HEK293 (cell line): ENCODE results near the gene PDP2.

Experiments used
- BCL11A ChIP-seq: fragments of 450-650 bp; formaldehyde crosslinking; IDR thresholded peaks from 2 replicates; pipeline ENCODE4 v1.5.1; 2016; ENCODE audit warnings: low read depth, missing biosample characterization, missing genetic modification characterization
- FEZF1 ChIP-seq: fragments of 450-650 bp; formaldehyde crosslinking; IDR thresholded peaks from 2 replicates; pipeline ENCODE4 v1.5.1; 2016; ENCODE audit warnings: missing biosample characterization, missing genetic modification characterization
- HOXD13 ChIP-seq: sonication (generic); formaldehyde crosslinking; IDR thresholded peaks from 2 replicates; pipeline ENCODE4 v1.8.0; 2022; ENCODE audit warnings: missing genetic modification reagents, borderline replicate concordance
- MYNN ChIP-seq: fragments of 450-650 bp; formaldehyde crosslinking; IDR thresholded peaks from 2 replicates; pipeline ENCODE4 v1.5.1; 2016; ENCODE audit warnings: missing biosample characterization, missing genetic modification characterization, borderline replicate concordance
- SP2 ChIP-seq: fragments of 450-650 bp; formaldehyde crosslinking; IDR thresholded peaks from 2 replicates; pipeline ENCODE4 v1.5.1; 2016; ENCODE audit warnings: missing biosample characterization, missing genetic modification characterization
- ZBTB48 ChIP-seq: fragments of 450-650 bp; formaldehyde crosslinking; IDR thresholded peaks from 2 replicates; pipeline ENCODE4 v1.5.1; 2016; ENCODE audit warnings: missing biosample characterization, missing genetic modification characterization
- ZFHX2 ChIP-seq: fragments of 450-650 bp; formaldehyde crosslinking; conservative IDR thresholded peaks from 2 replicates; pipeline ENCODE4 v1.5.1; 2016; ENCODE audit warnings: missing biosample characterization, missing genetic modification characterization
- ZNF140 ChIP-seq: fragments of 450-650 bp; formaldehyde crosslinking; IDR thresholded peaks from 2 replicates; pipeline ENCODE4 v1.5.1; 2016; ENCODE audit warnings: missing biosample characterization, missing genetic modification characterization
- ZNF184 ChIP-seq: fragments of 450-650 bp; IDR thresholded peaks from 2 replicates; pipeline ENCODE4 v1.5.1; 2018; ENCODE audit warnings: missing biosample characterization, mild to moderate bottlenecking, missing genetic modification characterization
- ZNF341 ChIP-seq: fragments of 450-650 bp; formaldehyde crosslinking; IDR thresholded peaks from 2 replicates; pipeline ENCODE4; 2016; ENCODE audit warnings: low read depth, missing biosample characterization, missing genetic modification characterization
- ZNF354C ChIP-seq: fragments of 450-650 bp; formaldehyde crosslinking; IDR thresholded peaks from 2 replicates; pipeline ENCODE4 v1.5.1; 2016; ENCODE audit warnings: missing biosample characterization, missing genetic modification characterization, low read depth, borderline replicate concordance
- ZNF394 ChIP-seq: fragments of 450-650 bp; formaldehyde crosslinking; IDR thresholded peaks from 2 replicates; pipeline ENCODE4 v1.5.1; 2016; ENCODE audit warnings: missing biosample characterization, missing genetic modification characterization, mild to moderate bottlenecking, moderate library complexity, borderline replicate concordance
- ZNF544 ChIP-seq: fragments of 450-650 bp; formaldehyde crosslinking; IDR thresholded peaks from 2 replicates; pipeline ENCODE4 v1.5.0; 2017; ENCODE audit warnings: missing biosample characterization, missing genetic modification characterization
- ZNF600 ChIP-seq: fragments of 450-650 bp; formaldehyde crosslinking; IDR thresholded peaks from 2 replicates; pipeline ENCODE4 v1.5.1; 2016; ENCODE audit warnings: missing biosample characterization, missing genetic modification characterization
- ZNF623 ChIP-seq: fragments of 450-650 bp; formaldehyde crosslinking; IDR thresholded peaks from 2 replicates; pipeline ENCODE4 v1.5.1; 2016; ENCODE audit warnings: missing biosample characterization, missing genetic modification characterization
- ZNF629 ChIP-seq: fragments of 450-650 bp; formaldehyde crosslinking; IDR thresholded peaks from 2 replicates; pipeline ENCODE4 v1.5.1; 2017; ENCODE audit warnings: missing biosample characterization, missing genetic modification characterization
- ZNF664 ChIP-seq: fragments of 450-650 bp; formaldehyde crosslinking; IDR thresholded peaks from 2 replicates; pipeline ENCODE4 v1.5.1; 2016; ENCODE audit warnings: missing biosample characterization, missing genetic modification characterization
- ZNF768 ChIP-seq: fragments of 450-650 bp; formaldehyde crosslinking; IDR thresholded peaks from 2 replicates; pipeline ENCODE4 v1.5.1; 2018; ENCODE audit warnings: missing biosample characterization, mild to moderate bottlenecking, missing genetic modification characterization
- ZNF791 ChIP-seq: fragments of 450-650 bp; formaldehyde crosslinking; IDR thresholded peaks from 2 replicates; pipeline ENCODE4 v1.5.1; 2016; ENCODE audit warnings: missing biosample characterization, missing genetic modification characterization
- TF ChIP-seq, protein P1 (sequence below): fragments of 450-650 bp; formaldehyde crosslinking; IDR thresholded peaks from 2 replicates; pipeline ENCODE4 v1.5.1; 2016; ENCODE audit warnings: missing biosample characterization, missing genetic modification characterization
- TF ChIP-seq, protein P2 (sequence below): fragments of 450-650 bp; formaldehyde crosslinking; IDR thresholded peaks from 2 replicates; pipeline ENCODE4 v1.5.1; 2016; ENCODE audit warnings: missing biosample characterization, missing genetic modification characterization
- TF ChIP-seq, protein P3 (sequence below): fragments of 450-650 bp; formaldehyde crosslinking; IDR thresholded peaks from 2 replicates; pipeline ENCODE4 v1.5.1; 2016; ENCODE audit warnings: missing biosample characterization, missing genetic modification characterization
- TF ChIP-seq, protein P4 (sequence below): fragments of 450-650 bp; formaldehyde crosslinking; IDR thresholded peaks from 2 replicates; pipeline ENCODE4 v1.5.1; 2016; ENCODE audit warnings: missing biosample characterization, missing genetic modification characterization
- TF ChIP-seq, protein P5 (sequence below): fragments of 450-650 bp; IDR thresholded peaks from 2 replicates; pipeline ENCODE4 v1.5.1; 2018; ENCODE audit warnings: missing biosample characterization, mild to moderate bottlenecking, missing genetic modification characterization
- TF ChIP-seq, protein P6 (sequence below): fragments of 450-650 bp; formaldehyde crosslinking; IDR thresholded peaks from 2 replicates; pipeline ENCODE4 v1.5.1; 2016; ENCODE audit warnings: missing biosample characterization, missing genetic modification characterization
- TF ChIP-seq, protein P7 (sequence below): fragments of 450-650 bp; formaldehyde crosslinking; IDR thresholded peaks from 2 replicates; pipeline ENCODE4 v1.5.1; 2016; ENCODE audit warnings: missing biosample characterization, missing genetic modification characterization

Gene PDP2

DNA sequence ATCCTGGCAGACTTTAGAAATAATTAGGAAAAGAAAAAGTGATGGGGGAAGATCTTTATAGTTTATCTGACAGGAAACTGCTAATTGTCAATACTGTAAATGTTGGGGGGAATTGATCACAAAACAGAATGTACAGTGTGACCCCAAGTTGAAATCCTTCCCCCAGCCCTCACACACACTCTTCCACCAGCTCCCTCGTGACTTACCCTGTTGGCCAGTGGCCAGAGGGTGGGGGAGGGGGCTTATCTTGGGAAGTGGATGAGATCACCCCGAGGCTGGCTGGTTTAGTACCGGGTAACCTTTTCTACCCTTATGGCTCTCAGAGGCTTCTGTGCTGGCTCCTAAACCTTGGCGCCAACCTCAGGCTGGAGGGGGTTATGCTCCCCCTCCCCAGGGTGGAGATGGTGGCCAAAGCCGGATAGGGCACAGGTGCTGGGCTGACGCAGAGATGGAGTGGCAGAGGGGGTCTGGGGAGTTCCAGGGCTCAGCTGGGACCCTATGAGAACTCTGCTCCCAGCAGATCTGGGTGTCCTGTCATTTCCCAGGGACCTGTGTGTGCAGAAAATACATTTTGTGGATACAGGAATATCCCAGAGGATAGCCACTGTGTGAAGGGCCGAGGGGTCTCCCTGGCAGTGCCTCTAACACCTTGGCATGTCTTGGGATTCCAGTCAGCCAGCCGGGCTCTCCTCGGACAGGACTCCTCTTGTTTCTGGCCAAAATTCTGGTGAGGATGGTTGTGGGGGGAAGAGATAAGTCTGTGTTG is 19.8 kb downstream of the PDP2 start (continued):
- TF ChIP-seq, protein P1, sequence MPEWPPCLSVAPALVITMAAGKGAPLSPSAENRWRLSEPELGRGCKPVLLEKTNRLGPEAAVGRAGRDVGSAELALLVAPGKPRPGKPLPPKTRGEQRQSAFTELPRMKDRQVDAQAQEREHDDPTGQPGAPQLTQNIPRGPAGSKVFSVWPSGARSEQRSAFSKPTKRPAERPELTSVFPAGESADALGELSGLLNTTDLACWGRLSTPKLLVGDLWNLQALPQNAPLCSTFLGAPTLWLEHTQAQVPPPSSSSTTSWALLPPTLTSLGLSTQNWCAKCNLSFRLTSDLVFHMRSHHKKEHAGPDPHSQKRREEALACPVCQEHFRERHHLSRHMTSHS: no peak
- TF ChIP-seq, protein P2, sequence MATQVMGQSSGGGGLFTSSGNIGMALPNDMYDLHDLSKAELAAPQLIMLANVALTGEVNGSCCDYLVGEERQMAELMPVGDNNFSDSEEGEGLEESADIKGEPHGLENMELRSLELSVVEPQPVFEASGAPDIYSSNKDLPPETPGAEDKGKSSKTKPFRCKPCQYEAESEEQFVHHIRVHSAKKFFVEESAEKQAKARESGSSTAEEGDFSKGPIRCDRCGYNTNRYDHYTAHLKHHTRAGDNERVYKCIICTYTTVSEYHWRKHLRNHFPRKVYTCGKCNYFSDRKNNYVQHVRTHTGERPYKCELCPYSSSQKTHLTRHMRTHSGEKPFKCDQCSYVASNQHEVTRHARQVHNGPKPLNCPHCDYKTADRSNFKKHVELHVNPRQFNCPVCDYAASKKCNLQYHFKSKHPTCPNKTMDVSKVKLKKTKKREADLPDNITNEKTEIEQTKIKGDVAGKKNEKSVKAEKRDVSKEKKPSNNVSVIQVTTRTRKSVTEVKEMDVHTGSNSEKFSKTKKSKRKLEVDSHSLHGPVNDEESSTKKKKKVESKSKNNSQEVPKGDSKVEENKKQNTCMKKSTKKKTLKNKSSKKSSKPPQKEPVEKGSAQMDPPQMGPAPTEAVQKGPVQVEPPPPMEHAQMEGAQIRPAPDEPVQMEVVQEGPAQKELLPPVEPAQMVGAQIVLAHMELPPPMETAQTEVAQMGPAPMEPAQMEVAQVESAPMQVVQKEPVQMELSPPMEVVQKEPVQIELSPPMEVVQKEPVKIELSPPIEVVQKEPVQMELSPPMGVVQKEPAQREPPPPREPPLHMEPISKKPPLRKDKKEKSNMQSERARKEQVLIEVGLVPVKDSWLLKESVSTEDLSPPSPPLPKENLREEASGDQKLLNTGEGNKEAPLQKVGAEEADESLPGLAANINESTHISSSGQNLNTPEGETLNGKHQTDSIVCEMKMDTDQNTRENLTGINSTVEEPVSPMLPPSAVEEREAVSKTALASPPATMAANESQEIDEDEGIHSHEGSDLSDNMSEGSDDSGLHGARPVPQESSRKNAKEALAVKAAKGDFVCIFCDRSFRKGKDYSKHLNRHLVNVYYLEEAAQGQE (tag by site-specific recombination): no peak
- TF ChIP-seq ZNF600 (tag by site-specific recombination): peak; percentile 57; the same call in 1 of the 2 replicates
- no peak for TF ChIP-seq HOXD13 (CRISPR knock-in tag)
- TF ChIP-seq, protein P3, sequence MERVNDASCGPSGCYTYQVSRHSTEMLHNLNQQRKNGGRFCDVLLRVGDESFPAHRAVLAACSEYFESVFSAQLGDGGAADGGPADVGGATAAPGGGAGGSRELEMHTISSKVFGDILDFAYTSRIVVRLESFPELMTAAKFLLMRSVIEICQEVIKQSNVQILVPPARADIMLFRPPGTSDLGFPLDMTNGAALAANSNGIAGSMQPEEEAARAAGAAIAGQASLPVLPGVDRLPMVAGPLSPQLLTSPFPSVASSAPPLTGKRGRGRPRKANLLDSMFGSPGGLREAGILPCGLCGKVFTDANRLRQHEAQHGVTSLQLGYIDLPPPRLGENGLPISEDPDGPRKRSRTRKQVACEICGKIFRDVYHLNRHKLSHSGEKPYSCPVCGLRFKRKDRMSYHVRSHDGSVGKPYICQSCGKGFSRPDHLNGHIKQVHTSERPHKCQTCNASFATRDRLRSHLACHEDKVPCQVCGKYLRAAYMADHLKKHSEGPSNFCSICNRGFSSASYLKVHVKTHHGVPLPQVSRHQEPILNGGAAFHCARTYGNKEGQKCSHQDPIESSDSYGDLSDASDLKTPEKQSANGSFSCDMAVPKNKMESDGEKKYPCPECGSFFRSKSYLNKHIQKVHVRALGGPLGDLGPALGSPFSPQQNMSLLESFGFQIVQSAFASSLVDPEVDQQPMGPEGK (tag by site-specific recombination): peak; percentile 86
- TF ChIP-seq, protein P4, sequence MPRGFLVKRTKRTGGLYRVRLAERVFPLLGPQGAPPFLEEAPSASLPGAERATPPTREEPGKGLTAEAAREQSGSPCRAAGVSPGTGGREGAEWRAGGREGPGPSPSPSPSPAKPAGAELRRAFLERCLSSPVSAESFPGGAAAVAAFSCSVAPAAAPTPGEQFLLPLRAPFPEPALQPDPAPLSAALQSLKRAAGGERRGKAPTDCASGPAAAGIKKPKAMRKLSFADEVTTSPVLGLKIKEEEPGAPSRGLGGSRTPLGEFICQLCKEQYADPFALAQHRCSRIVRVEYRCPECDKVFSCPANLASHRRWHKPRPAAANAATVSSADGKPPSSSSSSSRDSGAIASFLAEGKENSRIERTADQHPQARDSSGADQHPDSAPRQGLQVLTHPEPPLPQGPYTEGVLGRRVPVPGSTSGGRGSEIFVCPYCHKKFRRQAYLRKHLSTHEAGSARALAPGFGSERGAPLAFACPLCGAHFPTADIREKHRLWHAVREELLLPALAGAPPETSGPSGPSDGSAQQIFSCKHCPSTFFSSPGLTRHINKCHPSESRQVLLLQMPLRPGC: peak; percentile 49; the same call in 1 of the 2 replicates
- no peak for TF ChIP-seq ZNF768 (tag by site-specific recombination)
- no peak for TF ChIP-seq FEZF1 (tag by site-specific recombination)
- TF ChIP-seq ZFHX2 (tag by site-specific recombination): 0 out of 2 replicates have a peak, but pooled peaks have one; percentile 12
- TF ChIP-seq ZNF354C (tag by site-specific recombination): no peak
- TF ChIP-seq SP2 (tag by site-specific recombination): no peak
- TF ChIP-seq ZBTB48 (tag by site-specific recombination): no peak; the same call in 1 of the 2 replicates
- no peak for TF ChIP-seq ZNF394 (tag by site-specific recombination)
- TF ChIP-seq ZNF184: no peak; the same call in none of the 2 replicates
- peak; percentile 80 for TF ChIP-seq ZNF629
- TF ChIP-seq ZNF544 (tag by site-specific recombination): no peak
- TF ChIP-seq ZNF791 (tag by site-specific recombination): no peak
- no peak for TF ChIP-seq ZNF140 (tag by site-specific recombination)
- TF ChIP-seq ZNF664 (tag by site-specific recombination): no peak
- no peak; the same call in 1 of the 2 replicates for TF ChIP-seq ZNF623 (tag by site-specific recombination)
- TF ChIP-seq, protein P5, sequence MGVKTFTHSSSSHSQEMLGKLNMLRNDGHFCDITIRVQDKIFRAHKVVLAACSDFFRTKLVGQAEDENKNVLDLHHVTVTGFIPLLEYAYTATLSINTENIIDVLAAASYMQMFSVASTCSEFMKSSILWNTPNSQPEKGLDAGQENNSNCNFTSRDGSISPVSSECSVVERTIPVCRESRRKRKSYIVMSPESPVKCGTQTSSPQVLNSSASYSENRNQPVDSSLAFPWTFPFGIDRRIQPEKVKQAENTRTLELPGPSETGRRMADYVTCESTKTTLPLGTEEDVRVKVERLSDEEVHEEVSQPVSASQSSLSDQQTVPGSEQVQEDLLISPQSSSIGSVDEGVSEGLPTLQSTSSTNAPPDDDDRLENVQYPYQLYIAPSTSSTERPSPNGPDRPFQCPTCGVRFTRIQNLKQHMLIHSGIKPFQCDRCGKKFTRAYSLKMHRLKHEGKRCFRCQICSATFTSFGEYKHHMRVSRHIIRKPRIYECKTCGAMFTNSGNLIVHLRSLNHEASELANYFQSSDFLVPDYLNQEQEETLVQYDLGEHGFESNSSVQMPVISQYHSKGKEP: peak; percentile 71
- peak; percentile 60 for TF ChIP-seq BCL11A
- TF ChIP-seq, protein P6, sequence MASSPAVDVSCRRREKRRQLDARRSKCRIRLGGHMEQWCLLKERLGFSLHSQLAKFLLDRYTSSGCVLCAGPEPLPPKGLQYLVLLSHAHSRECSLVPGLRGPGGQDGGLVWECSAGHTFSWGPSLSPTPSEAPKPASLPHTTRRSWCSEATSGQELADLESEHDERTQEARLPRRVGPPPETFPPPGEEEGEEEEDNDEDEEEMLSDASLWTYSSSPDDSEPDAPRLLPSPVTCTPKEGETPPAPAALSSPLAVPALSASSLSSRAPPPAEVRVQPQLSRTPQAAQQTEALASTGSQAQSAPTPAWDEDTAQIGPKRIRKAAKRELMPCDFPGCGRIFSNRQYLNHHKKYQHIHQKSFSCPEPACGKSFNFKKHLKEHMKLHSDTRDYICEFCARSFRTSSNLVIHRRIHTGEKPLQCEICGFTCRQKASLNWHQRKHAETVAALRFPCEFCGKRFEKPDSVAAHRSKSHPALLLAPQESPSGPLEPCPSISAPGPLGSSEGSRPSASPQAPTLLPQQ: peak; percentile 72
- TF ChIP-seq, protein P7, sequence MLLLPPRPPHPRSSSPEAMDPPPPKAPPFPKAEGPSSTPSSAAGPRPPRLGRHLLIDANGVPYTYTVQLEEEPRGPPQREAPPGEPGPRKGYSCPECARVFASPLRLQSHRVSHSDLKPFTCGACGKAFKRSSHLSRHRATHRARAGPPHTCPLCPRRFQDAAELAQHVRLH: peak; percentile 51; the same call in 1 of the 2 replicates
- TF ChIP-seq ZNF341 (tag by site-specific recombination): no peak
- TF ChIP-seq MYNN (tag by site-specific recombination): no peak
